Duodenal mucosa (tissue), 2 donors: ENCODE data around the gene PRKAG3.

Source experiments
- H3K27ac ChIP-seq: one replicate; pipeline ENCODE4 v1.7.0; 2013; ENCODE audit warnings: low read depth, low read length
- H3K27me3 ChIP-seq, 2 donors: one replicate each; pipeline ENCODE4 v1.7.0; 2013; ENCODE audit warnings: low read length in 2 of 2, control low read depth in 1 of 2; ENCODE audit not compliant: insufficient read depth in 2 of 2, control insufficient read depth in 1 of 2
- H3K36me3 ChIP-seq, 2 donors: one replicate each; pipeline ENCODE4 v1.7.0; 2013; ENCODE audit warnings: low read length in 2 of 2, control low read depth in 1 of 2; ENCODE audit not compliant: insufficient read depth in 2 of 2, control insufficient read depth in 1 of 2
- H3K4me1 ChIP-seq, 2 donors: one replicate each; pipeline ENCODE4 v1.7.0; 2013; ENCODE audit warnings: low read length in 2 of 2, control low read depth in 1 of 2; ENCODE audit not compliant: insufficient read depth in 2 of 2, control insufficient read depth in 1 of 2
- H3K4me3 ChIP-seq, 2 donors: one replicate each; pipeline ENCODE4 v1.7.0; 2013; ENCODE audit warnings: low read length in 2 of 2, low read depth in 1 of 2
- H3K9ac ChIP-seq, 2 donors: one replicate each; pipeline ENCODE4 v1.7.0; 2013; ENCODE audit warnings: low read length in 2 of 2, low read depth in 1 of 2
- H3K9me3 ChIP-seq, 2 donors: one replicate each; pipeline ENCODE4 v1.7.0; 2013; ENCODE audit warnings: low read length in 2 of 2, control low read depth in 1 of 2; ENCODE audit not compliant: control insufficient read depth in 1 of 2

Gene PRKAG3

DNA sequence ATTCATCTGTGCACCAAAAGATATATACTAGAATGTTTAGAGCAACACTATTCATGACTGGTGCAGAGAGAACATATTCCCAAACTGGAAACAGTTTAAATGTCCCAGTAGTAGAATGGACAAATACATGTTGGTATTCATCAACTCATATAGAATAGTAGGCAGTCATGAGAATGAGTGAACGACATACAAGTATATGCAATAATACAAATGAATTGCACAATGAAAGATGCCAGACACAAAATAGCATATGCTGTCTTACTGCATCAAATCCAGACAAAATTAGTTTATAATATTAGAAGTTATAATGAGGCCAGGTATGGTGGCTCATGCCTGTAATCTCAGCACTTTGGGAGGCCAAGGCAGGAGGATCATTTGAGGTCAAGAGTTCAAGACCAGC, 8.3 kb upstream of the PRKAG3 start:
- H3K27me3 ChIP-seq: peaks cover 3 to 10% of the 10 kb centered on the region in 2 donors
- H3K4me3 ChIP-seq: no peak overlapping the region
- H3K4me1 ChIP-seq: no peaks in the 10 kb centered on the region
- H3K36me3 ChIP-seq: no peaks in the 10 kb centered on the region
- no peak overlapping the region for H3K27ac ChIP-seq
- no peak overlapping the region for H3K9ac ChIP-seq
- H3K9me3 ChIP-seq: no peaks in the 10 kb centered on the region

DNA sequence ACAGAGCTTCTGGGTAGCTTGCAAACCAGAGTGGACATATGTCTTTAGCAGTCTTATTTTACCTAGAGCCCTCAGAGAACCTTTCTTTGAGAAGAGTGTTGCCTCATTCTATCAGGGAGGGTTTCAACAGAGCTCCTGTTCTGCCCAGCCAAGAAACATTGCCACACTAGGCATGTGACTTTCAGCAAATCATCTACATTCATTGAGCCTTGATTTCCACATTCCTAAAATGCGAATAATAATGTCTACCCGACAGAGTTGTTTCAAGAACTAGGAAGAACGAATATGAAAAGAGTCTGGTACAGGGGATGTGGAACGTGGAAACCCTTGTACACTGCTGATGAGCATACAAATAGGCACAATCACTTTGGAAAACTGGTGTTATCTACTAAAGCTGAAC, 7.8 kb upstream of the PRKAG3 start:
- Histone ChIP-seq H3K27me3 (peaks cover 3 to 15% of the 10 kb centered on the region in 2 donors), H3K4me3 (no peak overlapping the region), H3K9me3 (no peaks in the 10 kb centered on the region), H3K4me1 (no peaks in the 10 kb centered on the region), H3K27ac (no peak overlapping the region), H3K9ac (no peak overlapping the region), H3K36me3 (no peaks in the 10 kb centered on the region)

DNA sequence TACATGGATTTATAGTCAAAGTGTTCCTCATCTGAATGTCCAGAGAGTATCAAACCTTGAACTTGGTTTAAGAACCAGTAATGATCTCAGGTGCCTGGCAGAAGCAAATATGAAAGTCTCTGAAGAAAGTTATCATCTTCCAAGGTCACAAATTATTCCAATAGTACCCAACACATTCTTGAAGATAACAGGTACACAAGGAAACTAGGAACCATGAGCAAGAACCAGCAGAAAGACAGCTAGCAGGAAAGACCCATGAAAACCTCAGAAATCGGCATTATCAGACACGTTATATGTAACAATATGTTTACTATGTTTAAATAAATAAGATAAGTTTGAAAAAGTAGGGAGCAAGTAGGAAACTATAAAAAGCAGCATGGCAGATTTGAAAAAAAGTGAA, 5.9 kb upstream of the PRKAG3 start:
- Histone ChIP-seq H3K4me3 (no peak overlapping the region), H3K27ac (no peak overlapping the region), H3K9ac (no peak overlapping the region), H3K36me3 (no peaks in the 10 kb centered on the region), H3K4me1 (no peaks in the 10 kb centered on the region), H3K27me3 (peaks cover 3 to 19% of the 10 kb centered on the region in 2 donors), H3K9me3 (no peaks in the 10 kb centered on the region)

DNA sequence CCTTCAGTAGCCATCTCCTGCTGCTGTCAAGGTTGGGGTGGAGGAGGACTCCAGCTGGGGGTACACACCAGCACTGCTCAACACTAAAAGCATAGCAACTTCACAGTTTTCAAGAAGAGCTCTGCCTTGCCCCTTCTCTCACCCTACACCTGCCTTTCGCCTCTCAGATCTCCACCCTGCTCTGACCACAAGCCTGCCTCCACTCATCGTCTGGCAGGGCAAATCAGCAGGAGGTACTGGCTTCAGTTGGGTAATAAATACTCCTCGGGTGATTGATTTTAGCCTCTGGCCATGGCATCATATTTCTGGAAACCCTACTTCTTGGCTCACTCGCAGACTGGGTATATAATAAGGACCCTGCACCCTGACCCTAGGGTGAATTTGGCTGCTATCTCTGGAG, 3.1 kb upstream of the PRKAG3 start:
- no peak overlapping the region for H3K9ac ChIP-seq
- H3K4me3 ChIP-seq: no peak overlapping the region
- no peaks in the 10 kb centered on the region for H3K4me1 ChIP-seq
- H3K27me3 ChIP-seq: peaks cover 3 to 17% of the 10 kb centered on the region in 2 donors
- H3K27ac ChIP-seq: no peak overlapping the region
- no peaks in the 10 kb centered on the region for H3K9me3 ChIP-seq
- H3K36me3 ChIP-seq: no peaks in the 10 kb centered on the region

DNA sequence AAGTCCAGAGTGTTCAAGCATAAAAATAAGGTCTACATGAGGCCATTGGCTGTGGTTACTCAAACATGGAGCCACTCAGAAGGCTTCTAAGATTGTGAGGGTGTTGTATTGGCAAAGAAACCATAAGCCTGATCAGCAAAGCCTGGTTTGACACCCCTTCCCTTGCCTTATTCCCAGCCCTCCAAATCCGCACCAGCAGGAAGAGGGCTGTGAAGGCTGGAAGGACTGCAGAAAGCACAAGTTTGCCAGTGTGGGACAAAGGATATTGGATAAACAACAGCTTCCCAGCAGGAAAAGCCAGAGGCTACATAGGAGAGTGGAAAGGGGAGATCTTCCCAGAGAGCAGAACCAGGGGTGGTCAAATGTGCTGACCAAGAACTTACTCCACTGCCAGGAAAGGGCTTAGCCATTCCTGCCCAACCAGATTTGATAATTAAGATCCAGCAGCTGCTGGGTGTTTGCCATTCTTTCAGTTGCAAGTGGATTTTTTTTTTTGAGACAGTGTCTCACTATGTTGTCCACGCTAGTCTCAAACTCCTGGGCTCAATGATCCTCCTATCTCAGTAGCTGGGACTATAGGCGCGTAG, 1.5 kb upstream of the PRKAG3 start:
- no peak overlapping the region for H3K27ac ChIP-seq
- H3K36me3 ChIP-seq: no peaks in the 10 kb centered on the region
- no peak overlapping the region for H3K4me3 ChIP-seq
- H3K9ac ChIP-seq: no peak overlapping the region
- no peaks in the 10 kb centered on the region for H3K4me1 ChIP-seq
- no peaks in the 10 kb centered on the region for H3K9me3 ChIP-seq
- H3K27me3 ChIP-seq: peaks cover 0 to 15% of the 10 kb centered on the region in 2 donors

DNA sequence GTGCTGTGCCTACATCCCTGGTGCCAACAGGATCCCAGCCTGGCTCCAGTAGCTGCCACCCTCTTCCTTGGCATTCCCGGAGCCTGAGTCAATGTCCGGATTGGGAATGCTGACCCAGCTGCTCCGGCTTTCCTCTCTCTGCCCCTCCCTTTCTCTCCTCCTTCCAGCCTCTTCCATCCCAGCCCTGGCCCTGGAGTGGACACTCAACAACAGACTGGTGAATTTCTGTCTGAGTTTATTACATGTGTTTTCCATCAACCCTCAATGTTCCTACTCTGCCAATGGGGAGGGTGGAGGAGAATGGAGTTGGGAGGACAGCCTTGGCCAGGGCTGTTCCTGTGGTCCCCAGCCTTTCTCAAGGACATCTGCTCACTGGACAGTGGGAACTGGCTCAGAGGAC, 917 bp upstream of the PRKAG3 start:
- H3K9ac ChIP-seq: no peak overlapping the region
- H3K36me3 ChIP-seq: no peaks in the 10 kb centered on the region
- no peaks in the 10 kb centered on the region for H3K4me1 ChIP-seq
- H3K4me3 ChIP-seq: no peak overlapping the region
- no peak overlapping the region for H3K27ac ChIP-seq
- H3K27me3 ChIP-seq: peaks cover 0 to 18% of the 10 kb centered on the region in 2 donors
- no peaks in the 10 kb centered on the region for H3K9me3 ChIP-seq

DNA sequence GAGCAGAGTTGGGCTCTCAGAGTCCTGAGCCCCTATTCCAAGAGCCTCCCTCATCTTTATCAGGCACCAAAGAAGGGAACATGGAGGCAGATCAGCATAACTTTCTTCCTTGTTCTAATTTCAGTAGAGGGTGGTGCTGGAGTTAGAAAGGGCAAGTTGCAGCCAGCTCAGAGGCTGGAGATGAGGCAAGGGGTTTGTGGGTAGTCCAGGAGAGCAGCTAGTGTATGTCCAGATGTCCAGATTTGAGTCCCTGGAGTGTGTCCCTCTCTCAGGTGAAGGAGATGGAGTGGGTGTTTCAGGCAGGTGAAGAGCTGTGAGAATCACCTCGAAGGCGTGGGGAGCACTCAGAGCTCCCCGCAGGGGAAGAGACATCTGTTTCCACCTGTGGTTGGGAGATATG, 478 bp upstream of the PRKAG3 start:
- Histone ChIP-seq H3K9ac (no peak overlapping the region), H3K27ac (no peak overlapping the region), H3K4me3 (no peak overlapping the region), H3K4me1 (no peaks in the 10 kb centered on the region), H3K36me3 (no peaks in the 10 kb centered on the region), H3K9me3 (no peaks in the 10 kb centered on the region), H3K27me3 (peaks cover 0 to 18% of the 10 kb centered on the region in 2 donors)

DNA sequence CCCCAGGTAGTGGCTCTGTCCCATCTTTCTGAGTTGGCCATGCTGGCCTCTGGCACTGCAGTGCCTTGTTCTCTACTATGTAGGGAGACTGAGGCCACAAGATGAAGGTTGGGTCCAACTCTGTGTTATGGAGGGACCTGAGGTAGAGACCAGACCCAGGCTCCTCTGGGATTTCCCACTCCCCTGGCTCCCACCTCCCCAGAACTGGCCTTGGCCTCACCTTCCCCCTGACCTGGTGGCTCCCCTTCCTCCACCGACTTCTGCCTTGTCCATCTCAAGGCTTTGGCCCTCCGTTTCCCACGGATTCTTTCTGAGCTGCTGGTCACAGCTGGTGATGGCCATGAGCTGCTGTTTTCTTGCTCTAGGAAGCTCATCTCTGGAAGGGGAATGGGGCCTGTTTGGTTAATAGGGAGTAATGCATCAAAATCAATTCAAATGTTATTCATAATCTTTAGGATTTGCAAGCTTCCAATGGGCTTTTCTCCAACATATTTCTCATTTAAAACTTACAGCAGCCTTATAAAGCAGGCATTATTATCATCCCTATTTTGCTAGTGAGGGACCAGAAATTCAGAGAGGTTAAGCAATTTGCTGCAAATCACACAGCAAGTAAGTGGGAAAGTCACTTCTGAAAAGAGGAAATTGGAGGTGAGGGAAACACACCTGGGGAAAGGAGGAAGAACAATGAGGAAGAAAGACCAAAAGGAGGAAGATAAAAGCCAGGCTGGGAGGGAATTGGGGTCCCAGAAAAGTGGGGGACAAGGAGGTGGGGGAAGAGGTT, 887 bp downstream of the PRKAG3 start:
- Histone ChIP-seq H3K4me3 (no peak overlapping the region), H3K27ac (no peak overlapping the region), H3K9me3 (no peaks in the 10 kb centered on the region), H3K4me1 (no peaks in the 10 kb centered on the region), H3K9ac (no peak overlapping the region), H3K27me3 (peaks cover 0 to 14% of the 10 kb centered on the region in 2 donors), H3K36me3 (no peaks in the 10 kb centered on the region)

DNA sequence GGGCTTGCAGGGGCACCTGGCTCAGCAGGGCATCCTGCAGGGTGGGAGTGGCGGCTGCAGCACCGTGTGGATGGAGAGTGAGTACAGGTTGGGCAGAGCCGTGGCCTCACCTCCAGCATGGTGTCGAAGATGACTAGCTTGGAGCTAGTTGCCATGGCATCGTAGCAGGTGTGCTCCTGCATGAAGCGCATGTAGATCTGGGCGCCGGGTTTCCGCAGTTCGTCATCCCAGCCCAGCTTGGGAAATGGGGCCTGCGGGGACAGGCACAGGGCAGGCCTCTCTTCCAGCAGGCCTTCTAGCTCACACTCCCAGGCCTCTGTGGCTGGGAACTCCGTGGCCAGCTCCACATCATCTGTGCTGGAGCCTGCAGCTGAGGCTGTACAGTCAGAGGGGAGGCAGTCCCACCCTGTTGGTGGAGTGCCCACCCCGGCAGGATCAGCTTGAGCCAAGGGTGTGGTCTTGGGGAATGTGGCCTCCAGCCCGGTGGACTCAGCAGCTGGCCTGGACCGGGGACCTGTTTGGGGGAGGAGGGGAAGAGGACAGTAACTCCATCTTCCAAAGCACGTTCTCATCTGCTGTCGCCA, 1.6 kb downstream of the PRKAG3 start:
- Histone ChIP-seq H3K36me3 (no peaks in the 10 kb centered on the region), H3K4me3 (no peak overlapping the region), H3K9ac (no peak overlapping the region), H3K27me3 (peaks cover 0 to 14% of the 10 kb centered on the region in 2 donors), H3K9me3 (no peaks in the 10 kb centered on the region), H3K4me1 (no peaks in the 10 kb centered on the region), H3K27ac (no peak overlapping the region)

DNA sequence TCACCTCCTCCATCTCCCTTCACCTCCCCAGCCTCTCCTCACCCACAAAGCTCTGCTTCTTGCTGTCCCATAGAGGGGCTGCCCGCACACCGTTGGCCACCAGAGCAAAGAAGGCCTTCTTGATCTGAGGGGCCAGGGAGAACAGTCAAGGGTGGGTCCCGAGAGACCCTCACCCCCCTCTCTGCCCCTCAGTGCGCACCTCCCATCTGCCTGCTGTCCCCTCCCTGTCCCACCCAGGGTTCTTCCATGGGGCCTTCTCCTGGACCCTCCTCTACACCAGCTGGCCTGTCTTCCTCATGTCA, 3.2 kb downstream of the PRKAG3 start:
- Histone ChIP-seq H3K9ac (no peak overlapping the region), H3K4me3 (no peak overlapping the region), H3K4me1 (no peaks in the 10 kb centered on the region), H3K27ac (no peak overlapping the region), H3K36me3 (no peaks in the 10 kb centered on the region), H3K27me3 (peaks cover 0 to 5% of the 10 kb centered on the region in 2 donors), H3K9me3 (no peaks in the 10 kb centered on the region)
